Activated T-cell treated with anti-CD3 and anti-CD28 coated beads, Interleukin-2, amount 50 U/mL, for 1 hour (primary cell): ENCODE measurements around the gene LRCH1.
A peak's percentile ranks its signal among the peaks of the same experiment; 100 is the strongest.

Experiments used
- DNase-seq: peaks from one replicate; pipeline ENCODE4 v3.0.0-alpha.2; 2020

Gene LRCH1

DNA sequence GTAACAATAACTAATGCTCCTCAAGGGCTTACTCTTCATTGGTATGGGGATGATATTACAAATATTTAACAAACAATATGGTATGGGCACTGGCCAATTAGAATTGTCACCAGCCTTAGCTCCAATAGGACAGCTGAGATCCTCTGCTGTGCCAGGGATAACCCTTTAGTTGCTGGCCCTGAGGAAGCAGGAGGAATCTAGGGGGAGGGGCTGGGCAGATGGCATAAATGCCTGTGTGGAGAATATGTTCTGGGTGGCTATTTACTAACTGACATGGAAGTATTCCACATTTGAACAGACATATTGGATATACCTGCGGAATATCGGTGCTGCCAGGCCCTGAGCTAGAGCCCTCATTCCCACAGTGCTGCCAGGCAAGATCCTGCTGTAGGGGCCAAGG lies 16.6 kb upstream of the LRCH1 start:
- DNase-seq = no peak

DNA sequence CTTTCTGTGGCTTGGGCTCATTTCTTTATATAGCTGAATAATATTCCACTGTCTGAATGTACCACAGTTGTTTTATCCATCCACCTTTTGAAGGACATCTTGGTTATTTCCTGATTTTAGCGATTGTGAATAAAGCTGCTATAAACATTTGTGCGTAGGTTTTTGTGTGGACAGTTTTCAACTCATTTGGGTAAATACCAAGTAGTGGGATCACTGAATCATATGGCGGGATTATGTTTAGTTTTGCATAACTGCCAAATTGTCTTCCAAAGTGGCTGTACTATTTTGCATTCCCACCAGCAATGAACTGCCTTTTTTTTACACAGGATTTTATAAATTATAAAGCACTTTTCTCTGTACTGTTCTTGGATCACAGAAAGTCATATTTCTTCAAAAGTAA lies 13.7 kb upstream of the LRCH1 start:
- no peak for DNase-seq

DNA sequence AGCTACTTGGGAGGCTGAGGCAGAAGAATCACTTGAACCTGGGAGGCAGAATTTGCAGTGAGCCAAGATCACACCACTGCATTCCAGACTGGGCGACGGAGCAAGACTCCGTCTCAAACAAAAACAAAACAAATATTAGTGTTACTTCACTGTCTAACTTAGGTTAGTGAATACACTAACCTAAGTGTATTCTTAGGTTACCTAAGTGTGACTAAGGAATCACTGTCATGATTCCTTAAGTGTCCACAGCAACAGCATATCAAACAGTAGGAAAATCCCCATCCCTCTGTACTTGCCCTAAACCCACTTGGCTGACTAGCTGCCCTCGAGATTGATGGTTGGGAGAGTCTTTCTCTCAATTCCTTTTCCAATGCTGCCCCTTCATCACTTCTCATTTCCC lies 11.8 kb upstream of the LRCH1 start:
- no peak for DNase-seq

DNA sequence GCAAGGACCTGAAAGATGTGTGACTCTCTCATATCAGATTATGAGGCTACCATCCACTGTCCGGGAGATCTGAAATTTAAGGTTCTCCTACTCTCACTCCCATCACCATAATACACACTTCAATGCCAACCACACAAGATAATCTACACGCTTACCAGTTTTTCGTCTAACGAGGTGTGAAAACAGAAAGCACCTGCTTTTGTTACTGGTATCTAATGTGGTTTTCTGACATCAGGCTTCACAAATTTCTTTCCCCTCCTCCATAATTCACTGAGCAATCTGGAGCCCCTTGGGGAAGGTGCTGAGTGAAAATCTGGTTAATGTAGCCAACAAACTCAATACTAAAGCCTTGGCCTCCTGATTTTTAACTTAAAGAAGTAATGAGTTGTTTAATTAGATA lies 10.1 kb upstream of the LRCH1 start:
- DNase-seq = no peak

DNA sequence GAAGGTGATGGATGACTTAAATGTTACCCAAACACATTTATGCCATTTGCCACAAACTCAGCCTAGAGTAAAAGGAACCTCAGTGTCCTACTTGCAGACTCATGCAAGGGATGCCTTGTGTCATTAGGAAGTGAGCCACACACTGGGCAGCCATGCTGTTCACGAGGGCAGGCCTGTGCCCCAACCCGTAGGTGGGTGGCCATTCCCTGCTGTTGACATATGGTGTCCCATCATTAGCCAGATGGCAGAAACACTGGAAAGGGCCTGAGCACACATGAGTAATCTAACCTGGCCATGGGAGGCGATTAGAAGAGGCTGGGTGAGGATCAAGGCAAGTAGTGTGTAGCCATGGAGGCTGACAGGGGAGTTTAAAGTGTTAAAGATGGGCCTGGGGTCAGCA lies 9.7 kb upstream of the LRCH1 start:
- no peak for DNase-seq

DNA sequence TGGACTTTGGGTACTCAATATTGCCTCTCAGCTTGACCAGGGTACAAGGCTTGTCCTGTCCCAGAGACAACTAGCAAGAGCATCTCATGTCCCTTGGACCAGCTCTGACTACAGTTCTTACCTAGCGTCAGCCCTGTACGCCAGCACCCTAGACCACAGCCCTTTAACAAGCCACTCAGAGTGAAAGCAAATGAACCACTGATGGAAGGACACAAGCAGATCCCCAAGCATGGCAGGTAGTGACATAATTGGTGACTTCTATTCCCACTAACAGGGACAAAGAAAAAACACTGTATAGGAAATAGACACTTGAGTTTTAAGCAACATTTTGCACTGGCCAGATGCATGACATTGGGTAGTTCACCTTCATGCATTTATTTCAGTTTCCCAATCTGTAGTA lies 8.8 kb upstream of the LRCH1 start:
- DNase-seq = no peak

DNA sequence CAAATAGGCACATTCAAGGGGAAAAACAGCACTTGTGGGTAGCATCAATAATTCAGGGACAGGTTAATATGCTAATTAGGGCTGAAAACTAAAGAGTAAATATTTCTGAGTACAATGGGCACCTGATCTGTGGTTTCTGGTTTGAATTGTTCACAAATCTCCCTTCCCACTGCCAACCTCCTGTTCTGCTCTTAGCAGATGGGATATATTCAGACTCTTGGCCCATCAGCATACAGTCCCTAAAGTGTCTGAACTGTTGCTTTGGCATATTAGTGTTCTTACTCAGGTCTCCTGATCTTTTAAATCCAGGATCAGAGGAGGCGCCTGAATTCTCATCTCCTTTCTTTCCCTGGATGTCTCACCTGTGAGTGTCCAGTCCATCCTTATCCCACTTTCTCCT lies 8.2 kb upstream of the LRCH1 start:
- DNase-seq = no peak

DNA sequence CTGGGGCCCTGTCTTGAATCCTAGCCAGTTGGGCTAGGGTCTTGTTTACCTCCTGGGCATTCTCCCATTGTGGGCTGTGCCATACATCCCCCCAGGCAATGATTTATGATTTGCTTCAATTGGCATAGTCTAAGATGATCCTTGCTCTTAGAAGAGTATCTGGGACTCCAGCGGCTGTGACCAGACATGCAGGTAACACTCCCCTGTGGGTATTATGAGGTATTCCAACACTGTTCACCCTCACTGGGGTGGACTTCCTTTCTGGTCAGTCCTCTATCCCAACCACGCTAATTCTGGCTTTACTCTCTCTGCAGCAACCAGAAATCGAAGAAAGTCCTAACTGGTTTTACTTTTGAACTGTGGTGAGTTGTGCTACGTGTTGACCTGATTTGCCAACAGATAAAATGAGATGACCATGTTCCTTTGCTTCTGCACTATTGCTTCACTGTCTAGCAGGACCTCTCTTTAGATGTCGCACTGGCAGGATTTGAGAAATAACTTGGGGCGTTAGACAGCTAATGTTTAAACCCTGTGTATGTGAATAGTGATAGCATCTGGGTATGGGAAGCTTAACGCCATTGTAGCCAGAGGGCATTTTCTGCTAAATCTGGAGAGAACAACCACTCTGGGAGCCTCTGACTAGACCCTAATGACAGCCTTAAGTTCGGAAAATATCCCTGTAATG lies 6.7 kb upstream of the LRCH1 start:
- DNase-seq = no peak

DNA sequence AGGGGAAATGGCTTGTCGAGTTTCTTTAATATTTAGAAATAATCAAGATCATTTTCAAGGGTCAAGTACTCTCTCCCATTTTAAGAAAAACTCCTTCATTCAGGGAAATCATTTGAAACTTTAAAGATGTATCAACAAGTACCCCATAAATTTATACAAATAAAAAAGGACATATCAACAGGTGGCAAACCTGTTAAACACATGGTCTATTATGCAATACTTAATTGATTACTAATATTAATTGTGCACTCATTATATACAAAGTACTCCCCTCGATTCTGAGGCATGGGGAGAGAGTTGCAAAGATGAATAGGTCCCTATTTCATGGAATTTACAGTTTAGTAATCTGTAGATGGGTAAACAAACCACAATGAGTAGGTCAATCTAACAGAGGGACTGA lies 2.1 kb upstream of the LRCH1 start:
- no peak for DNase-seq

DNA sequence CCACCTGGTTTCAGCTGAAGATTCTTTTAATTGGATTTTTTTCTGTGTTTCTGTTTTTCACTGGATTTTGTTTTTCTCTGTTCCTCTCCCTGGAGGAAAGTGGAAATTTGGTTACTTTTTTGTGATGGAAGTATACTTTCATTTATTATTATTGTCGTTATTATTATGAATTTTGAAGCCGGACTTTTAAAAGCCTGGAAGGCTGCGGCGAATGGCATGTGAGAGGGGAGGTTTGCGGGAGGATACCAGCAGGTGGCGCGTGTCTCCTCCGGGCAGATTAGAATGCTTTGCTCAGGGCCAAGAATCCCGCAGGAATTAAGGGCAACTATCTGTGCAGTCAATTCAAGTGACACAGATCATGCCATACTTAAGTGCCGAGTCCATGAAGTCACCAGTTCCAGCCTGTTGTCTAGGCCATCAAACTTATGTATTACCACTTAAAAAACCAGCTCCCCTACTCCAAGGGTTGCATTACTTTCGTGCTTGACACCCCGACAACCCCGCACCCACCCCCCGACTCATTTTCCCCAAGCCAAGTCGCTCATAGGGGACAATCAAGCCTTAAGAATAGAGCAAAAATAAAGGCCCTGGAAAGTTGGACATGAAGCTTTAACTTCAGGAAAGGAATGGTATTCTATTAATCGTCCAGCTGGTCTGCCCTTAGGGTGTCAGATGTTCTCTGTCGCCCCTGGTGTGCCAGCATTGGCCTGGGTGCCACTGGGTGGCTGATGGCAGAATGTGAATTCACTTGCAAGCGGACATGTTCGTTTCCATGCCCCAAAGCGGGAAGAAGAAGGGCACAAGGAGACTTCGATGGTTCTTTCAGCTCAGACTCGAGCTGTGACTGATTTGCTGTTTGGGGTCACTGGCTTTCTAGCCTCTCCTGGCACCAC lies 1.3 kb upstream of the LRCH1 start:
- peak; percentile 72 for DNase-seq

DNA sequence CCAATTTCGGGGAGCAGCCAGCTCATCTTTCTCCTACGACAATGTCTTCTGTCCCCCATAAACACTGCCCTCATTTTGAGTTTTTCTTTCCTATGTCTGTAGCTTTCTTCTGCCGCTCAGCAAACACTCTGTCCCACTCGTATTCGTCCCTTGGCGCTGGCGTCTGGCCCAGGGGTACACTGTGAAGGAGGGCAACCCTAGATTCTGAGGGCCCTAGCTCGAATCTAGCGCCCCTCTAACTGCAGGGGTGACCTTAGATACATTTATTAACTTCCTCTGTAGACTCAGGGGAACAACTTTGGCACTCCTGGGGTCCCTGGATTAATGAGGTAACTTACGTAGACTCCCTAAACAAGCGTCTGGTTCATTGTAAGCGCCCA lies 677 bp upstream of the LRCH1 start:
- DNase-seq = no peak

DNA sequence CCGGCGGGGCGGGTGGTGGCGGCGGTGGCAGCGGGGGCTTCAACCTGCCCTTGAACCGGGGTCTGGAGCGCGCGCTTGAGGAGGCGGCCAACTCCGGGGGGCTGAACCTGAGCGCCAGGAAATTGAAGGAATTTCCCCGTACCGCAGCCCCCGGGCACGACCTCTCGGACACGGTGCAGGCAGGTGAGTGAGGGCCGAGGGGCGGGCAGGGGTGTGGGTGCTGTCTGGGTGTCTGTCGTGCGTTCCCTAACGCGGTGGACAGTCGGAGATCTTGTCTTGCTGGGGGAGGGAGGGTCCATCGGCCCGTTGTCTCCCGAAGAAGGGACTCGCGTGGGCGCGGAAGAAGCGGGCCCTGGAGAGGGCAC lies 533 bp downstream of the LRCH1 start:
- DNase-seq = no peak

DNA sequence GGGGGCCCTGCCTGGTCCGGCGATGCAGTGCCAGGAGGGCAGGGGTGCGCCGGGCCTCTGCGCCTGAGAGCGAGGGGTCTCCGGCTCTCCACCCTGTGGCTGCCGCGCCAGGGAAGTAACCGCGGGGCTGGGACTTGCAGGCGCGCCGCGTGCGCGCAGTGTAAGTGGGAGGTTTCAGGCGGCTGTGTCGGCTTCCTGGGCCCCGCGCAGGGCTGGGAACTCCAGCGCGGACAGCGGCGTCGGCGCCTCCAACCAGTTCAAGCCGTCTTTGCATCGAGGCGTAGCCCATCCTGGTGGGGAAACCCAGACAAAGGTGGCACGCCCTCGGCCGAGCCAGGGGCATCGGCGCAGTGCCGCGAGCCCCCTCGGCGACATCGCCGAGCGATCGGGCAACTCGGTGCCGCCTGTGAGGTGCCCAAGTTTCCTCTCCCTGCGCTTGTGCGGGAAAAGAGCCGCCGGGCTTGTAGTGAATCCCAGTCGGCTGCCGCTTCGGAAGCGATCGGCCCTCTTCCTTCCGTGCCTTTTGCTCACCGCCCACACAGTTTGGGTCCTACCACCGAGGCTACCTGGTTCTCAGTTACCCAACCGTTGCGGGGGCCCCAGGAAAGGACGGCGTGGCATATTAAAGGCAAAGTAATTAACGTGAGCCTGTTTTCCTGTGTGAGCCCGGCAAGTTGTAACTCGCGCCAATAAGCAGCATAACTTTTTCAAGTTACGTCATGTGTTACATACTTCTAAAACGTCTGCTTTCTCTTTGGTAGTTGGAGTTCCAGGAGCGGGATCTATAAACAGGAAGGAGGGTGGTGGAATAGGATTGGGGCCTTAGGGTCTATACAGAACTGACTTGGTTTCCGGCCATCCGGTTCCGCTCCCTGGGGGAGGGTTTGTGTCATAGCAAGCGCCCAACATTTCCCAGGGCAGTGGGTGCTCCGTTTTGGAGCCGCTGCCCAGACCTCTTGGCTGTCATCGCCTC lies 1.2 kb downstream of the LRCH1 start:
- peak; percentile 74 for DNase-seq

DNA sequence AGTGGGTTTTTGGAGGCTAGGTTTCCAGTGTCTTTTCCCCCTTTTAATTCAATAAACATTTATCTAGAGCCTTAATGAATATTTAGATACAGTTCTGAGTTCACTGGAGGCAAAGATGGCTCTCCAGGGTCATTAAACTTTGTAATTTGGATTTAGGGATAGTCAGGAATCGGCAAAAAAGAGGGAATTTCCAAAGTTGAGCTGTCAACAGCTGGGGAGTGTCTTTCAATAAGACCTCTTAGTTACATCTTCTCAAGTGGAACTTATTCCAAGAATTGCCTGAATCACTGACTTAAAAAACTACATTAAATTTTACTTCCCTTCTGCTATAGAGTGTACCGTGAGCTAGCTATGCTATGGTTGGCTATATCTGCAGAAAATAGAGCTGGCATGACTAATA lies 2.0 kb downstream of the LRCH1 start:
- DNase-seq = no peak

DNA sequence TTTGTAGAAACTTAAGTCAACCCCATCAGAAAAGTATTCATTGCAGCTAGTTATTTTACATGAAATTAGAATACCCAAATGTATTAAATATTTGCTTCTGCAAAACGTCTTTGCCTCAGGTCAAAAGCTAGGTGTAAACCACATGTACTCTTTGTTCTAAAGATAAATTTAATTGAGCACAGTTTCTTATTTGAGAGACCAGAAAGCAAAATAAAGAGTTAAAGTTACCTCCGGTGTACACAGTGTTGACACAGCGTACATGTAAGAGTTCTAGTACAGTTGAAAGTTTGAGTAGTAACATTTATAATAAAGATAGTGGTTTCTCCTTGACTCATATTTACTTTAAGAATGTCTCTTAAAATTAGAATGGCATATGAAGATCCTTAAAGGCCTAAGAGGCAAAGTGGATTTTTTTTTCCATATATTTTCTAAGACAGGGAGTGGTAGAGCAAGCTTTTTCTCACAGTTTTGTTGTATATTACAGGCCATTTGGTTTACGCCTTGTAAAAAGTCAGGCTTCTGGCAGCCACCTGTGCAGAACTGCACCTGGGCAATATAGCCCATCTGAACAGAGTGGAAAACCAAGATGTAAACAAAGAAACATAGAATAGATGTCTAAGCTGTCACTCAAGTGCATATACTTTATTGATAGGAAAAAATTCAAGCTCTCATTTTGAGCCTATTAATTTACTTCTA lies 2.9 kb downstream of the LRCH1 start:
- DNase-seq = no peak

DNA sequence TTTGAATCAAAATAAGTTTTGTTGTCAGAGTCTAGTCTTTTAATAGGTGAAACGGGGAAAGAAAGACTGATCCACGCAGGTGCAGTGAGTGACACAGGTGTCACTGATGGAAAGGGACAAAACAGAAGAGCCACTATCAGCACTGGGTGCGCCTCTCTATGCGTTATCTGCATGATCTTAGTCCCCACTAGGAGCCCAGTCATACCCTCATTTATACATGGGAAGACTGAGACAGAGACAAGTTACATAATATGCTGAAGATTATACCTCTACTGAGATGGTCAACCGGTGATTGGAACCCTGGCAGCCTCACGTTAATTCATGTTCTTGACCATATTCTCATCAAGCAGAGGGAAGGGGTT lies 3.4 kb downstream of the LRCH1 start:
- DNase-seq = no peak

DNA sequence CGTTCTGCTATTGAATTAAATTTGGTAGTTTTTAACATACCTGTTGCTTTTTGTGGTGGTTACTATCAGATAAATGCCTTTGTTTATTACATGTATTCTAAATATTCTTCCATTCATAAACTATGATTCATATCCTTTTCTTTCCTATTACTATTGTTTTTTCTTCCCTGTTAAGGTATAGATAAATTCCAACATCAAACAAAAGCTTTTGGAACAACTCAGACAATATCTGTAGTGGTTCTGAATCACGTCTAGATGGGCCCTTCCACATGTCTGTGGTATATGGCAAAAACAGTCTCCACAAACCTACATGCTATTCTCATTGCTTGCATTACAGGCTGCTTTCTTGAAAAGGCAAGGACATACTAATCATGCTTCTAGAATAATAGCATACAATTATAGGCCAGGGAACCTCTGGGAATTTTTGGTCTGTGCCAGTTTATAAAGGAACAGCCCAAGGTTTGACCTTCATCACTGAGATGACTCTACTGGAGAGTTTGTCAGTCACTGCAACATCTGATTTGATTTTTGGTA lies 6.4 kb downstream of the LRCH1 start:
- DNase-seq = no peak

DNA sequence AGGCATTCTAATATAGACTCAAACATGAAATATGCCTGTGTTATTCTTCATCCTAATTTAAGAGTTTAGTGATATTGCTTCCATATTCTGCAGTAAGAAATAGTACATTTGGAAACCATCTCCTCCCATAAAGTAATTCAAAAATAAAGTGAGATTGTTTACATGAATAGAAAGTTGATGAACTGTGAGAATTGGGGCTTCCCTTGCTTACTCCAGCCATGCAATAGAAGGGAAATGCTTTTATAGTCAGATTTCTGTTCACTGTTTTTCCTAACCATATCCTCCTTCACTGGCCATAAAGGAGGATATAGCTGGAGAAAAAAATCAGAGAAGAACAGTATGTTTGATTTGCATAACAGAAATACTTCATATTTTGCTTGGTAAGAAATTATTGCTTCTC lies 7.8 kb downstream of the LRCH1 start:
- DNase-seq = no peak

DNA sequence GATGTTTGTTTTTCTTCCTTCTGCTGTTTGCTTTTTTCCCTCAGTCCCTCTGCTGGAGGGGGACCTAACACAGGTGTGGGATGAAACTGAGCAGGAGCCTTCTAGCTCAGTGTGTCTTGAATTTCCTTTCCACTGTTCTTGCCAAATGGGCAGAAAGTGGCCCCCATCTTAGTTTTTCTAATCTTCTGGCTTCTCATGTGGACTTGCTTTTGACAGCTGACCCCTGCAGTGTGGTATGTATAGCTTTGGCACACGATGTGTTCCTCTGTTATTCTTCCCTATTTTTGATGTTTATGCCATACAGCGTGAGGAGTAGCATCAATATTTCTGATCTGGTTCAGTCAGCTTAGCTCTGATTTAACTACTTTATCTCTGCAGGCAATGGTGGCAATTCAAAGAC lies 8.3 kb downstream of the LRCH1 start:
- DNase-seq = no peak

DNA sequence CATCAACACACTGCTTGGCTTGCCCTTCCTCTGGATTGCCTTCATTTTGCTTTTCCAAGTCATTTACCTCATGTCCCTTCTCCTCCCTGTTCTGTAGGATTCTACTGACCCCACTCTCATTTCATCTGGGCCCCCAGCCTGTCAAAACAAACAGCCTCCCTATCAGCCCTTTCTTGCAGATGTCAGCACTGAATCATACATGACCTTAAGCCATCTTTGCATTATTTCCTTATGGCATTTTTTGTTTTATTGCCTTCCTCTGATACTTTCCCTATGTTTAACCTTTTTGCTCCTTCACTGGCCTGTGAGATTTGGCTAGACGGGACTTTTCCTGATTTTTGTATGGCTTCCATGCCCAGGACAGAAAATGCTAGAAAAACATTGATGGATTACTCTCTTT lies 8.7 kb downstream of the LRCH1 start:
- no peak for DNase-seq

DNA sequence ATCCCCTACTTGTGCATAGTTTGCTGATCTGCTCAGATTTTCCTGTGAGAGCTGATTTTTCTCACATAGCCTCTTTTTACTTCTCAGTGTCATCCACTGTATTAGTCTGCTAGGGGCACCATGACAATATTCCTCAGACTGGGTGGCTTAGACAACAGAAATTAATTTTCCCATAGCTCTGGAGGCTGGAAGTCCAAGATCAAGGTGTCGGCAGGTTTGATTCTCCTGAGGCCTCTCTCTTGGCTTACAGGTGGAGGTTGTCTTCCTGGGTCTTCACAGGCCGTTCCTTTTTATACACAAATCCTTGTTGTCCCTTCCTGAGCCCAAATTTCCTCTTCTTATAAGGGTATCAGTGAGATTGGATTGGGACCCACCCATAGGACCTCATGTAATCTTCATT lies 9.2 kb downstream of the LRCH1 start:
- no peak for DNase-seq

DNA sequence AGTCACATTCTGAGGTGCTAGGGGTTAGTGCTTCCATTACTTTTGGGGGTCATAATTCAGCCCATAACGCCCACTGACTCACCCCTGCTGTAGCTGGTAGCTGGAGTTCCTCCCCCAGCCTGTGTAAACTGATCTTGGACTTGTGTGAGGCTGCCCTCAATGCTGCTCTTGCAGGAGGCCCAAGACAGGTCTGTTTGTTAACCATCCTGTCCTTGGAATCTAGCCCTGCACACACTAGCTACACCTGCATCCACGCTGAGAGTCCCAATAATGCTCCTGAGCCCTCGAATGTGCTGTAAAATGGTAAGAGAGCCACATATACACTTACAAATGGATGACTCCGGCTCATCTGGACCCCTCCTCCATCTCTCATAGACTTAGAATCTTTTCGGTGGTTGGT lies 9.6 kb downstream of the LRCH1 start:
- DNase-seq = no peak
